ENCODE results near the gene SLC35F4. TPM values are rescaled to one million over a fixed set of nuclear protein-coding genes. Genes with fewer than 3 reads are reported as not detected.
"Not testable (repeated sequence)": the region's sequence is repeated elsewhere in the genome, so short reads cannot be mapped to it uniquely, and the experiment has no call there.

The SLC35F4 gene
- polyA plus RNA-seq, 5 donors = 0.10 to 0.30 (median 0.18) TPM

- no peak for DNase-seq
Measured at GRCh38 chr14:57729208-57730187, 136.4 kb downstream of the SLC35F4 start.

GRCh38 chr14:57725399-57726077 lies 140.4 kb downstream of the SLC35F4 start:
- no peak for DNase-seq

GRCh38 chr14:57722141-57722540 lies 143.8 kb downstream of the SLC35F4 start:
- not testable (repeated sequence) for DNase-seq

- peak in 1 of 2 donors; percentile 2 for DNase-seq
Measured at GRCh38 chr14:57714487-57714931, 151.4 kb downstream of the SLC35F4 start.

GRCh38 chr14:57712698-57713097 lies 153.2 kb downstream of the SLC35F4 start:
- DNase-seq = no peak

GRCh38 chr14:57712102-57712501 lies 153.8 kb downstream of the SLC35F4 start:
- DNase-seq = no peak

- no peak for DNase-seq
Measured at GRCh38 chr14:57709909-57710308, 156.0 kb downstream of the SLC35F4 start.

- not testable (repeated sequence) for DNase-seq
Measured at GRCh38 chr14:57709086-57709485, 156.8 kb downstream of the SLC35F4 start.

- DNase-seq = no peak
Measured at GRCh38 chr14:57707219-57707618, 158.7 kb downstream of the SLC35F4 start.

- no peak for DNase-seq
Measured at GRCh38 chr14:57704763-57705162, 161.1 kb downstream of the SLC35F4 start.

- DNase-seq = no peak
Measured at GRCh38 chr14:57699947-57700346, 165.9 kb downstream of the SLC35F4 start.

- DNase-seq = no peak
Measured at GRCh38 chr14:57692671-57693070, 173.2 kb downstream of the SLC35F4 start.

- DNase-seq = no peak
Measured at GRCh38 chr14:57687416-57687815, 178.5 kb downstream of the SLC35F4 start.

GRCh38 chr14:57686304-57686703 lies 179.6 kb downstream of the SLC35F4 start:
- DNase-seq = no peak

GRCh38 chr14:57671021-57671420 lies 194.9 kb downstream of the SLC35F4 start:
- no peak for DNase-seq

GRCh38 chr14:57660208-57660607 lies 205.7 kb downstream of the SLC35F4 start:
- DNase-seq = no peak

- DNase-seq = no peak
Measured at GRCh38 chr14:57659052-57659451, 206.8 kb downstream of the SLC35F4 start.

GRCh38 chr14:57657487-57657886 lies 208.4 kb downstream of the SLC35F4 start:
- DNase-seq = no peak

GRCh38 chr14:57656853-57657252 lies 209.0 kb downstream of the SLC35F4 start:
- DNase-seq = no peak

GRCh38 chr14:57652769-57653168 lies 213.1 kb downstream of the SLC35F4 start:
- no peak for DNase-seq

GRCh38 chr14:57641776-57642175 lies 224.1 kb downstream of the SLC35F4 start:
- no peak for DNase-seq

- no peak for DNase-seq
Measured at GRCh38 chr14:57640036-57640435, 225.9 kb downstream of the SLC35F4 start.

GRCh38 chr14:57637901-57638300 lies 228.0 kb downstream of the SLC35F4 start:
- DNase-seq = no peak
